ENCODE measurements around the gene SPAG16. TPM values are rescaled to one million over a fixed set of nuclear protein-coding genes. Genes with fewer than 3 reads are reported as not detected.

Gene SPAG16
- total and polyA plus RNA-seq, 3 donors from 2014 or later, result 69.7 to 111 (median 80.7) TPM

GRCh38 chr2:214325404-214325803, 1041.1 kb downstream of the SPAG16 start:
- intact Hi-C loops (cut with DNase I; ENCODE audit: low total_unique reads), result no loop called here
- no peak overlapping the region for H3K4me3 ChIP-seq
- TF ChIP-seq CTCF (IDR thresholded peaks at IDR 0.05), result no peak
- TF ChIP-seq POLR2A (IDR thresholded peaks at IDR 0.05), result no peak
- H3K4me1 ChIP-seq, result no peaks in the 10 kb centered on the region
- H3K27ac ChIP-seq, result no peak overlapping the region
- no peaks in the 10 kb centered on the region for H3K9me3 ChIP-seq
- WGBS, 2 donors, result 88 to 91% methylated on average over 1 of the region's 1 CpG
- no peaks in the 10 kb centered on the region for H3K36me3 ChIP-seq (ENCODE audit: low read depth, missing control alignments)
- H3K27me3 ChIP-seq, result no peaks in the 10 kb centered on the region
- no peak for DNase-seq

GRCh38 chr2:214328941-214329340, 1044.7 kb downstream of the SPAG16 start:
- no peaks in the 10 kb centered on the region for H3K27me3 ChIP-seq
- intact Hi-C loops (cut with DNase I; ENCODE audit: low total_unique reads), result no loop called here
- no peaks in the 10 kb centered on the region for H3K9me3 ChIP-seq
- H3K36me3 ChIP-seq (ENCODE audit: low read depth, missing control alignments), result no peaks in the 10 kb centered on the region
- no peak for TF ChIP-seq CTCF (IDR thresholded peaks at IDR 0.05)
- no peak for TF ChIP-seq POLR2A (IDR thresholded peaks at IDR 0.05)
- H3K4me1 ChIP-seq, result peaks cover 5% of the 10 kb centered on the region
- no peak overlapping the region for H3K4me3 ChIP-seq
- peak; percentile 87 for DNase-seq
- peak overlapping the region; percentile 28 to 74 for H3K27ac ChIP-seq
- 58 to 72% methylated on average over 3 of the region's 3 CpGs for WGBS, 2 donors

GRCh38 chr2:214341646-214342045, 1057.4 kb downstream of the SPAG16 start:
- Histone ChIP-seq H3K27me3 (no peaks in the 10 kb centered on the region), H3K4me1 (no peaks in the 10 kb centered on the region), H3K9me3 (no peaks in the 10 kb centered on the region), H3K36me3 (ENCODE audit: low read depth, missing control alignments) (no peaks in the 10 kb centered on the region), H3K4me3 (no peak overlapping the region), H3K27ac (no peak overlapping the region)
- intact Hi-C loops (cut with DNase I; ENCODE audit: low total_unique reads), result no loop called here
- WGBS, 2 donors, result 11 to 23% methylated on average over 2 of the region's 2 CpGs
- DNase-seq, result no peak
- TF ChIP-seq POLR2A (IDR thresholded peaks at IDR 0.05) (no peak), CTCF (IDR thresholded peaks at IDR 0.05) (no peak)

GRCh38 chr2:214358506-214358905, 1074.2 kb downstream of the SPAG16 start:
- Histone ChIP-seq H3K4me3 (no peak overlapping the region), H3K27ac (no peak overlapping the region), H3K27me3 (no peaks in the 10 kb centered on the region), H3K36me3 (ENCODE audit: low read depth, missing control alignments) (no peaks in the 10 kb centered on the region), H3K9me3 (no peaks in the 10 kb centered on the region), H3K4me1 (no peaks in the 10 kb centered on the region)
- DNase-seq, result no peak
- TF ChIP-seq CTCF (IDR thresholded peaks at IDR 0.05) (no peak), POLR2A (IDR thresholded peaks at IDR 0.05) (no peak)
- intact Hi-C loops (cut with DNase I; ENCODE audit: low total_unique reads), result no loop called here
- 49 to 59% methylated on average over 1 of the region's 1 CpG for WGBS, 2 donors

GRCh38 chr2:214361116-214361515, 1076.9 kb downstream of the SPAG16 start:
- Histone ChIP-seq H3K27me3 (no peaks in the 10 kb centered on the region), H3K27ac (no peak overlapping the region), H3K4me3 (no peak overlapping the region), H3K9me3 (no peaks in the 10 kb centered on the region), H3K4me1 (no peaks in the 10 kb centered on the region), H3K36me3 (ENCODE audit: low read depth, missing control alignments) (no peaks in the 10 kb centered on the region)
- 88 to 90% methylated on average over 4 of the region's 4 CpGs for WGBS, 2 donors
- TF ChIP-seq CTCF (IDR thresholded peaks at IDR 0.05) (no peak), POLR2A (IDR thresholded peaks at IDR 0.05) (no peak)
- intact Hi-C loops (cut with DNase I; ENCODE audit: low total_unique reads), result no loop called here
- no peak for DNase-seq

Data from testis (tissue), 3 donors.